Hepatocyte (in vitro differentiated cells): Measurements from ENCODE around the gene CACFD1.

Experiments
- CTCF ChIP-seq: fragments of 200-600 bp; sonication (generic); IDR thresholded peaks from 2 replicates; pipeline ENCODE4 v1.5.1; 2016; ENCODE audit warnings: antibody characterized with exemption, mild to moderate bottlenecking; ENCODE audit not compliant: poor library complexity
- EZH2 ChIP-seq: fragments of 200-600 bp; sonication (generic); IDR thresholded peaks from 2 replicates; pipeline ENCODE4 v1.6.1; 2016; ENCODE audit warnings: antibody characterized with exemption, mild to moderate bottlenecking, borderline replicate concordance

GRCh38 chr9:133470988-133471387 lies 11.2 kb downstream of the CACFD1 start:
- TF ChIP-seq CTCF = no peak
- TF ChIP-seq EZH2 = no peak
